ENCODE results near the gene SUPT4H1. TPM values are rescaled to one million over a fixed set of nuclear protein-coding genes. Genes with fewer than 3 reads are reported as not detected.

Gene SUPT4H1
- total and polyA plus RNA-seq, 9 of the 15 experiments (the other 6 are each of a cell fraction or from before 2014, with no cell fraction given), result 62.1 to 320 (median 117) TPM

DNA sequence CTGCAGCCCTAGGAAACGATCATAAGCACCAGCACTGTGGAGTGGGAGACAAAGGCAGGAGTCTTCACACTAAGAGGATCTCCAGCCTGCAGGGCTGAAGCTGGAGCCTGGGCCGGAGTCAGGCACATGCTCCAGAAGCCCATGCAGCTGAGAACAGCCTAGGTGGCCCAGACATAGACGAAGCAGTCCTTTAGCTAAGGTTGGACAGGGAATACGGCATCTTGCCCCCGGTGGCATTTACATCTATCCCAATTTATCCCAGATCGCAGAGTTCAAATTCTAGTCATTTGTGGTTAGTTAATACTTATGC lies 37.3 kb downstream of the SUPT4H1 start:
- Histone ChIP-seq H3K36me3 (ENCODE audit: control insufficient read depth, insufficient read depth, low read length) (no peaks in the 10 kb centered on the region), H3K27me3 (ENCODE audit: control insufficient read depth in 2 of 2, insufficient read depth in 2 of 2, low read length in 2 of 2) (no peaks in the 10 kb centered on the region), H3K4me3 (no peak overlapping the region), H3K27ac (ENCODE audit: extremely low read depth, low read depth, low read length) (no peak overlapping the region), H3K9me1 (ENCODE audit: control insufficient read depth, insufficient read depth, low read length) (no peaks in the 10 kb centered on the region), H3K79me2 (ENCODE audit: control insufficient read depth, insufficient read depth, low read length) (no peaks in the 10 kb centered on the region), H2AFZ (ENCODE audit: low read depth, low read length) (no peak overlapping the region), H3K4me1 (replicated peaks in 1 of 2; ENCODE audit: control insufficient read depth in 2 of 2, insufficient read depth in 2 of 2, low read length in 2 of 2) (peaks cover 0 to 22% of the 10 kb centered on the region in 2 experiments; a peak in 1 of 5 replicates), H3K9me3 (replicated peaks; ENCODE audit: control insufficient read depth, insufficient read depth, low read depth, low read length) (no peaks in the 10 kb centered on the region), H3K4me2 (ENCODE audit: insufficient read depth, low read length) (no peak overlapping the region), H4K20me1 (replicated peaks; ENCODE audit: control insufficient read depth, insufficient read depth, low read length) (no peaks in the 10 kb centered on the region), H3K9ac (ENCODE audit: insufficient read depth in 1 of 2, low read depth in 2 of 2, low read length in 2 of 2) (no peak overlapping the region)
- ChIA-PET POLR2A (interaction anchor here (0.9 to 4.3 kb wide), 3 partner anchors 11 to 40 kb away, joined by 3 to 42 read pairs (median 14); partner anchors contain the start of gene TSPOAP1), CTCF (ENCODE audit: low intra/inter-chr PET ratio) (interaction anchor here (0.6 kb wide), 1 partner anchor 132 kb away, joined by 3 read pairs; no protein-coding TSS in a partner anchor)
- intact Hi-C loops (cut with micrococcal nuclease) (no loop called here), in situ Hi-C loops (cut with MboI) (loop anchor here (5.0 kb wide), 1 partner anchor 133 kb away; no protein-coding TSS in a partner anchor)
- FAIRE-seq (no peak), DNase-seq (ENCODE audit: extremely low read depth in 1 of 4, low spot score in 3 of 4) (no peak), ATAC-seq (no peak)
- 61% methylated on average over 6 of the region's 6 CpGs for WGBS (ENCODE audit: insufficient coverage, low coverage, missing lambda C conversion rate)
- BruUV-seq (replicated peaks), result no TSS peak
- no peak for TF ChIP-seq ZNF133 (CRISPR knock-in tag; IDR thresholded peaks at IDR 0.05)
- TF ChIP-seq ZBTB33 (CRISPR knock-in tag; IDR thresholded peaks at IDR 0.05), result no peak
- TF ChIP-seq ZNF561 (CRISPR knock-in tag; conservative IDR thresholded peaks at IDR 0.05), result no peak
- no peak for TF ChIP-seq ZNF347 (CRISPR knock-in tag; IDR thresholded peaks at IDR 0.05; ENCODE audit: low read depth)
- TF ChIP-seq TARDBP (IDR thresholded peaks at IDR 0.05), result no peak
- TF ChIP-seq ZHX1 (conservative IDR thresholded peaks at IDR 0.05; ENCODE audit: low read length), result no peak
- no peak for TF ChIP-seq NR0B1 (IDR thresholded peaks at IDR 0.05; ENCODE audit: partially characterized antibody)
